H1 (cell line): Measurements from ENCODE around the gene KIF25. TPM values are rescaled to one million over a fixed set of nuclear protein-coding genes. Genes with fewer than 3 reads are reported as not detected.
A peak's percentile ranks its signal among the peaks of the same experiment; 100 is the strongest.

Experiments used
- CTCF ChIA-PET: fragments of 300-600 bp; sonication (Branson Sonifier 250); formaldehyde crosslinking; loops from one replicate; lab custom pipeline; 2021; ENCODE audit not compliant: partially characterized antibody; lab: Charles Lee
- POLR2A ChIA-PET: fragments of 300-600 bp; sonication (Branson Sonifier 250); formaldehyde crosslinking; loops from one replicate; lab custom pipeline; 2021; ENCODE audit warnings: inconsistent platforms; ENCODE audit not compliant: partially characterized antibody; lab: Charles Lee
- DNase-seq, 2 experiments: peaks; one replicate each; pipeline versions ENCODE4 v3.0.0 to v3.0.0-alpha.2; 2010 to 2022; ENCODE audit warnings: low spot score in 2 of 2, low read depth in 1 of 2, mixed read lengths in 1 of 2
- FAIRE-seq: peaks from 2 replicates; lab custom pipeline; 2011; peaks lifted over from hg19 to GRCh38; lab: Jason Lieb, UNC
- H2AFZ ChIP-seq: 2 replicates; pipeline ENCODE4 v1.8.1; 2012; ENCODE audit warnings: low read length, inconsistent platforms
- H2AK5ac ChIP-seq: 2 replicates; pipeline ENCODE4 v1.6.1; 2013; ENCODE audit warnings: low read depth, low read length
- H2BK120ac ChIP-seq: replicated peaks from 2 replicates; pipeline ENCODE3; 2013; ENCODE audit warnings: low read depth, low read length, inconsistent platforms
- H2BK12ac ChIP-seq: 2 replicates; pipeline ENCODE4 v1.6.1; 2013; ENCODE audit warnings: low read depth, low read length
- H2BK15ac ChIP-seq: 2 replicates; pipeline ENCODE4 v1.6.1; 2013; ENCODE audit warnings: low read length
- H2BK20ac ChIP-seq: 2 replicates; pipeline ENCODE4 v1.6.1; 2013; ENCODE audit warnings: low read length
- H2BK5ac ChIP-seq: 2 replicates; pipeline ENCODE4 v1.6.1; 2013; ENCODE audit warnings: low read depth, low read length
- H3K14ac ChIP-seq: 2 replicates; pipeline ENCODE4 v1.6.1; 2013; ENCODE audit warnings: inconsistent platforms; ENCODE audit not compliant: insufficient read length
- H3K18ac ChIP-seq: 2 replicates; pipeline ENCODE4 v1.6.1; 2013; ENCODE audit warnings: low read length; ENCODE audit errors: extremely low read depth
- H3K23ac ChIP-seq: 2 replicates; pipeline ENCODE4 v1.6.1; 2013; ENCODE audit warnings: inconsistent platforms; ENCODE audit not compliant: insufficient read length
- H3K23me2 ChIP-seq: 2 replicates; pipeline ENCODE4 v1.6.1; 2013; ENCODE audit warnings: low read depth, low read length
- H3K27ac ChIP-seq: 2 replicates; pipeline ENCODE4 v1.6.1; 2011; ENCODE audit warnings: low read depth, low read length, inconsistent platforms
- H3K27me3 ChIP-seq, 4 experiments: replicated peaks in 1 of 4; 1 replicate in 1 of 4; 2 replicates in 3 of 4; pipeline versions ENCODE4 v1.6.1 to v1.8.1; 2011 to 2013; ENCODE audit warnings: low read length in 3 of 4, mild to moderate bottlenecking in 3 of 4, inconsistent platforms in 2 of 4, mixed read lengths in 2 of 4, moderate library complexity in 1 of 4; ENCODE audit not compliant: control insufficient read depth in 3 of 4, insufficient read depth in 3 of 4; ENCODE audit errors: extremely low read depth in 1 of 4
- H3K36me3 ChIP-seq, 4 experiments: 2 replicates each; pipeline versions ENCODE4 v1.6.1 to v1.8.1; 2011 to 2013; ENCODE audit warnings: mild to moderate bottlenecking in 4 of 4, low read length in 3 of 4, moderate library complexity in 2 of 4, control low read depth in 1 of 4, inconsistent platforms in 1 of 4; ENCODE audit not compliant: insufficient read depth in 4 of 4, control insufficient read depth in 2 of 4
- H3K4ac ChIP-seq: replicated peaks from 2 replicates; pipeline ENCODE3; 2013; ENCODE audit warnings: low read length, low read depth, mixed read lengths, inconsistent platforms; ENCODE audit not compliant: insufficient read length
- H3K4me1 ChIP-seq, 4 experiments: replicated peaks in 1 of 4; 1 replicate in 1 of 4; 2 replicates in 3 of 4; pipeline versions ENCODE4 v1.6.1 to v1.8.1; 2011 to 2013; ENCODE audit warnings: low read length in 3 of 4, inconsistent platforms in 2 of 4, mixed read lengths in 1 of 4; ENCODE audit not compliant: insufficient read depth in 4 of 4, control insufficient read depth in 3 of 4
- H3K4me2 ChIP-seq, 2 experiments: 2 replicates each; pipeline versions ENCODE4 v1.6.1 to v1.8.1; 2011 to 2013; ENCODE audit warnings: low read depth in 2 of 2, low read length in 2 of 2, control low read depth in 1 of 2, inconsistent platforms in 1 of 2, mild to moderate bottlenecking in 1 of 2; ENCODE audit not compliant: insufficient read depth in 1 of 2
- H3K4me3 ChIP-seq, 4 experiments: fragments of 200-600, 300-600 bp in 1 of 4; sonication (generic), shearing (Covaris generic), sonication (Bioruptor Twin) in 1 of 4; 2 replicates each; pipeline versions ENCODE4 v1.5.1 to v1.8.1; 2011 to 2016; ENCODE audit warnings: low read length in 4 of 4, low read depth in 3 of 4, control low read depth in 2 of 4, inconsistent platforms in 2 of 4, mild to moderate bottlenecking in 2 of 4, mixed read lengths in 1 of 4, moderate library complexity in 1 of 4; ENCODE audit not compliant: insufficient read depth in 2 of 4; ENCODE audit errors: extremely low read depth in 1 of 4
- H3K56ac ChIP-seq: replicated peaks from 2 replicates; pipeline ENCODE3; 2013; ENCODE audit warnings: low read depth, mild to moderate bottlenecking, mixed read lengths, low read length, inconsistent platforms; ENCODE audit not compliant: insufficient read length
- H3K79me1 ChIP-seq: 2 replicates; pipeline ENCODE4 v1.6.1; 2013; ENCODE audit warnings: low read depth, low read length, control low read depth
- H3K79me2 ChIP-seq, 2 experiments: 2 replicates each; pipeline versions ENCODE4 v1.6.1 to v1.8.1; 2012 to 2013; ENCODE audit warnings: low read length in 2 of 2, mild to moderate bottlenecking in 2 of 2, inconsistent platforms in 1 of 2; ENCODE audit not compliant: insufficient read depth in 2 of 2, control insufficient read depth in 1 of 2
- H3K9ac ChIP-seq, 4 experiments: replicated peaks in 1 of 4; 1 replicate in 1 of 4; 2 replicates in 3 of 4; pipeline versions ENCODE4 v1.6.1 to v1.8.1; 2011 to 2013; ENCODE audit warnings: low read depth in 3 of 4, low read length in 3 of 4, control low read depth in 2 of 4, mild to moderate bottlenecking in 2 of 4, moderate library complexity in 2 of 4, inconsistent platforms in 1 of 4; ENCODE audit errors: extremely low read depth in 1 of 4
- H3K9me3 ChIP-seq, 2 experiments: 2 replicates each; pipeline versions ENCODE4 v1.6.1 to v1.8.1; 2012 to 2013; ENCODE audit warnings: mild to moderate bottlenecking in 2 of 2, moderate library complexity in 2 of 2, control low read depth in 1 of 2, inconsistent platforms in 1 of 2, low read depth in 1 of 2, low read length in 1 of 2, mixed read lengths in 1 of 2; ENCODE audit not compliant: insufficient read depth in 2 of 2
- H4K20me1 ChIP-seq, 2 experiments: replicated peaks in 1 of 2; 2 replicates each; pipeline versions ENCODE3 to v1.8.1; 2011 to 2013; ENCODE audit warnings: inconsistent platforms in 2 of 2, low read length in 2 of 2, mild to moderate bottlenecking in 1 of 2; ENCODE audit not compliant: insufficient read depth in 2 of 2, control insufficient read depth in 1 of 2
- H4K5ac ChIP-seq: 2 replicates; pipeline ENCODE4 v1.6.1; 2013; ENCODE audit warnings: low read length, low read depth, mixed read lengths, inconsistent platforms; ENCODE audit not compliant: insufficient read length
- H4K8ac ChIP-seq: 2 replicates; pipeline ENCODE4 v1.8.0; 2013; ENCODE audit warnings: mild to moderate bottlenecking, moderate library complexity, low read length, inconsistent platforms; ENCODE audit not compliant: insufficient read depth; ENCODE audit errors: extremely low read depth
- H4K91ac ChIP-seq: replicated peaks from 2 replicates; pipeline ENCODE3; 2013; ENCODE audit warnings: low read length, mixed read lengths, inconsistent platforms; ENCODE audit not compliant: insufficient read length
- BACH1 ChIP-seq: IDR thresholded peaks from 2 replicates; pipeline ENCODE4 v1.6.1; 2012; ENCODE audit warnings: low read length, improper control_type of control experiment
- CBX8 ChIP-seq: fragments of 300-800, 300-1000 bp; sonication (generic); IDR thresholded peaks from 2 replicates; pipeline ENCODE4 v1.7.1; 2016; ENCODE audit warnings: low read depth, low read length, borderline replicate concordance
- CEBPB ChIP-seq: IDR thresholded peaks from 2 replicates; pipeline ENCODE4 v1.6.1; 2012; ENCODE audit warnings: low read depth, low read length
- CHD1 ChIP-seq: IDR thresholded peaks from 2 replicates; pipeline ENCODE4 v1.6.1; 2012; ENCODE audit warnings: low read depth, low read length, improper control_type of control experiment
- CTBP2 ChIP-seq: IDR thresholded peaks from 2 replicates; pipeline ENCODE4 v1.7.0; 2011; ENCODE audit warnings: borderline replicate concordance, mild to moderate bottlenecking, moderate library complexity, mixed read lengths, low read length; ENCODE audit not compliant: insufficient read depth, insufficient read length
- EGR1 ChIP-seq: IDR thresholded peaks from 2 replicates; pipeline ENCODE4 v1.6.1; 2011; ENCODE audit warnings: low read depth, low read length, borderline replicate concordance
- FOSL1 ChIP-seq: IDR thresholded peaks from 2 replicates; pipeline ENCODE4 v1.6.1; 2011; ENCODE audit warnings: mild to moderate bottlenecking, low read depth, low read length, moderate library complexity; ENCODE audit not compliant: insufficient read depth
- HDAC6 ChIP-seq: IDR thresholded peaks from one replicate; pipeline ENCODE4 v1.7.1; 2012; ENCODE audit warnings: low read depth, mild to moderate bottlenecking, inconsistent platforms, low read length, moderate library complexity
- KDM1A ChIP-seq: fragments of 200-600, 300-600 bp; sonication (generic); IDR thresholded peaks from 2 replicates; pipeline ENCODE4 v1.7.1; 2016; ENCODE audit warnings: mild to moderate bottlenecking, low read length, borderline replicate concordance
- KDM4A ChIP-seq: IDR thresholded peaks from one replicate; pipeline ENCODE4 v1.7.1; 2012; ENCODE audit warnings: low read depth, mild to moderate bottlenecking, moderate library complexity, low read length, inconsistent platforms; ENCODE audit not compliant: severe bottlenecking
- RNF2 ChIP-seq: fragments of 200-900, 300-1000 bp; sonication (generic); IDR thresholded peaks from 2 replicates; pipeline ENCODE4 v1.7.1; 2016; ENCODE audit warnings: borderline replicate concordance, low read depth, mild to moderate bottlenecking, antibody characterized with exemption, low read length; ENCODE audit not compliant: poor library complexity, severe bottlenecking; ENCODE audit errors: missing control alignments
- SP4 ChIP-seq: IDR thresholded peaks from 2 replicates; pipeline ENCODE4 v1.6.1; 2012; ENCODE audit warnings: low read length, inconsistent platforms
- TAF7 ChIP-seq: optimal IDR thresholded peaks from 2 replicates; pipeline ENCODE3; 2011; ENCODE audit warnings: low read depth, mild to moderate bottlenecking, inconsistent platforms, low read length, moderate library complexity, borderline replicate concordance
- YY1 ChIP-seq: IDR thresholded peaks from 2 replicates; pipeline ENCODE4 v1.6.1; 2011; ENCODE audit warnings: low read depth, mild to moderate bottlenecking, low read length
- WGBS, 2 experiments: shearing (Covaris generic) in 1 of 2; methylation state at CpG; one replicate each; pipeline versions ENCODE4 v1.1.6 to v1.1.7; 2013 to 2015; ENCODE audit warnings: low lambda C conversion rate in 2 of 2, mixed read lengths in 2 of 2, inconsistent platforms in 1 of 2, low coverage in 1 of 2, missing lambda C conversion rate in 1 of 2; ENCODE audit not compliant: insufficient replicate concordance in 2 of 2, insufficient coverage in 1 of 2, insufficient read length in 1 of 2; ENCODE audit errors: extremely low coverage in 1 of 2, missing lambda C conversion rate in 1 of 2; 5-methylcytosine and 5-hydroxymethylcytosine counted together
- polyA plus RNA-seq, 7 experiments: library from polyadenylated mRNA; depleted of rRNA in 3 of 7; stranded (reverse) in 5 of 7; unstranded in 2 of 7; fragments of >200 nt in 5 of 7; fragments of 200-250 nt in 2 of 7; gene quantifications; 1 replicate in 5 of 7; 2 replicates in 1 of 7; 4 replicates in 1 of 7; pipeline versions ENCODE4 v1.2.1 to v1.2.3, GENCODE V29; 2011 to 2013; ENCODE audit warnings: missing spikeins in 2 of 7, mixed read lengths in 2 of 7
- total RNA-seq: library from RNA; stranded (reverse); fragmentation: NEBNext Ultra II Directional; extraction: Animal tissue kit (Norgen Biotek cat#: 25700); gene quantifications from 2 replicates; pipeline ENCODE4 v1.2.1, GENCODE V29; 2021

KIF25 gene
- total and polyA plus RNA-seq, 2 of the 8 experiments (the other 6 are each of a cell fraction or from before 2014, with no cell fraction given), result 1.5 to 2.0 TPM

DNA sequence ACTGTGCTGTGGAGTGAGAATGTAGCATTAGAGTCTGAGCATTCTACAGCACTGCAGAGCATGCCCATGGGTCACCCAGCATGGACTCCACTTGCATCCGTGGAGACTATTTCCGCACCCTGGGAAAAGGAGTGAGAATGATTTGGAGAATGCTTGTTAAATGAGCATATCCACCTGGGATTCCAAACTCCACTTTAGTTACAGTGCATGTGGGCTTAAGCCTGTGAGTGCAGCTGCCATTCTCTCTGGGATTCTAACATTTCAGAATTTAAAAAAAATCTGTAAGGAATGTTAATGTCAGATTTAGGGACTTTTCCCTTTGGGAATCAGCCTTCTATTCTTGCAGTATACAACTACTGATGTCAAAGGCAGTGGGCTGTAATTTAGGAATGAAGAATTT lies 33.4 kb downstream of the KIF25 start:
- Histone ChIP-seq H3K56ac (no peak overlapping the region), H3K36me3 (no peaks in the 10 kb centered on the region), H3K9me3 (no peaks in the 10 kb centered on the region), H4K91ac (no peak overlapping the region), H3K27ac (no peak overlapping the region), H3K79me1 (no peaks in the 10 kb centered on the region), H3K9ac (no peak overlapping the region), H4K8ac (no peak overlapping the region), H3K23ac (no peak overlapping the region), H4K5ac (no peak overlapping the region), H4K20me1 (no peaks in the 10 kb centered on the region)
- FAIRE-seq, result no peak
- TF ChIP-seq FOSL1 (no peak), CEBPB (no peak), BACH1 (no peak), HDAC6 (no peak), KDM1A (no peak), CBX8 (no peak), EGR1 (no peak), YY1 (no peak), KDM4A (no peak), SP4 (no peak), RNF2 (no peak), TAF7 (no peak), CTBP2 (no peak), CHD1 (no peak)
- TF ChIP-seq, all 59 proteins: peak for 0
- no peak overlapping the region for H3K18ac ChIP-seq
- H2BK5ac ChIP-seq, result no peak overlapping the region
- H2BK120ac ChIP-seq, result no peak overlapping the region
- no peak overlapping the region for H2BK12ac ChIP-seq
- no peak overlapping the region for H3K4me3 ChIP-seq
- H3K4me2 ChIP-seq, result no peak overlapping the region
- ChIA-PET CTCF (interaction anchor here (0.6 to 1.5 kb wide), 2 partner anchors 18 to 33 kb away, joined by 3 to 5 read pairs; partner anchors contain the start of gene KIF25), POLR2A (no interaction called here)
- no peaks in the 10 kb centered on the region for H3K23me2 ChIP-seq
- H3K4ac ChIP-seq, result no peak overlapping the region
- H2BK20ac ChIP-seq, result peak overlapping the region; percentile 5; the same call in 1 of the 2 replicates
- no peaks in the 10 kb centered on the region for H3K79me2 ChIP-seq
- peaks cover 0 to 5% (median 2%) of the 10 kb centered on the region in 4 experiments; a peak in 3 of 7 replicates for H3K4me1 ChIP-seq
- 72% methylated on average over 2 of the region's 2 CpGs; no CpG with 5 or more reads in 1 of the 2 experiments for WGBS, 2 experiments
- no peak overlapping the region for H2AFZ ChIP-seq
- DNase-seq, result no peak
- no peak overlapping the region for H2AK5ac ChIP-seq
- no peak overlapping the region for H2BK15ac ChIP-seq
- no peak overlapping the region for H3K14ac ChIP-seq
- no peaks in the 10 kb centered on the region; a peak in 1 of 7 replicates for H3K27me3 ChIP-seq
